Activated T-helper 1 cell treated with Interleukin-2 at 50 U/mL for 16 hours (primary cell): ENCODE data around the gene PDZD7.

Experiments used
- DNase-seq: peaks from one replicate; pipeline ENCODE4 v3.0.0-alpha.2; 2020; ENCODE audit warnings: low read depth

PDZD7 gene

GRCh38 chr10:101001659-101002035 is 29.3 kb downstream of the PDZD7 start:
- DNase-seq: no peak

GRCh38 chr10:101000915-101001658 is 29.8 kb downstream of the PDZD7 start:
- DNase-seq: no peak

GRCh38 chr10:101000127-101000914 is 30.6 kb downstream of the PDZD7 start:
- DNase-seq: no peak

GRCh38 chr10:100999742-101000126 is 31.2 kb downstream of the PDZD7 start, which contains the start of gene LZTS2:
LZTS2 (plus strand) TSS chr10:100999808; CDS start chr10:101002539, 2,731 bp downstream.
- DNase-seq: no peak

GRCh38 chr10:100998991-100999741 is 31.8 kb downstream of the PDZD7 start:
- DNase-seq: peak; percentile 70

GRCh38 chr10:100998183-100998990 is 32.5 kb downstream of the PDZD7 start:
- DNase-seq: peak; percentile 54

- DNase-seq: peak; percentile 58
These were observed 33.4 kb downstream of the PDZD7 start for GRCh38 chr10:100997360-100998182.

- peak; percentile 33 for DNase-seq
These were observed 34.1 kb downstream of the PDZD7 start for GRCh38 chr10:100996678-100997359.

- DNase-seq: no peak
These were observed 35.7 kb downstream of the PDZD7 start for GRCh38 chr10:100995181-100995580.

- no peak for DNase-seq
These were observed 36.8 kb downstream of the PDZD7 start for GRCh38 chr10:100993986-100994708.

- no peak for DNase-seq
These were observed 41.8 kb downstream of the PDZD7 start for GRCh38 chr10:100989088-100989487.

- no peak for DNase-seq
These were observed 42.8 kb downstream of the PDZD7 start for GRCh38 chr10:100988166-100988565.

- no peak for DNase-seq
These were observed 43.3 kb downstream of the PDZD7 start for GRCh38 chr10:100987685-100988049.

- peak; percentile 79 for DNase-seq
These were observed 43.8 kb downstream of the PDZD7 start, which contains the start of the genes MRPL43 and TWNK for GRCh38 chr10:100986952-100987684. MRPL43 (minus strand) TSS chr10:100987497; CDS start chr10:100987443, 54 bp downstream. TWNK (plus strand) TSS chr10:100987543; CDS start chr10:100988211, 668 bp downstream.

GRCh38 chr10:100986623-100986951 is 44.3 kb downstream of the PDZD7 start:
- no peak for DNase-seq

- DNase-seq: no peak
These were observed 45.6 kb downstream of the PDZD7 start for GRCh38 chr10:100985336-100985735.

- no peak for DNase-seq
These were observed 46.2 kb downstream of the PDZD7 start for GRCh38 chr10:100984672-100985177.

GRCh38 chr10:100983868-100984671 is 46.9 kb downstream of the PDZD7 start:
- DNase-seq: no peak
